HG02759 (cell line): Measurements from ENCODE around the gene ATP2B2.

ENCODE experiments used
- ATAC-seq: cut with Tn5 transposase; IDR thresholded peaks from one replicate; pipeline ENCODE4 v1.9.1; 2021; ENCODE audit warnings: mild to moderate bottlenecking, moderate library complexity; ENCODE audit not compliant: unreplicated experiment

The ATP2B2 gene

GRCh38 chr3:10454907-10455544 lies 50.4 kb downstream of the ATP2B2 start:
- no peak for ATAC-seq

- no peak for ATAC-seq
These were observed 51.8 kb downstream of the ATP2B2 start for GRCh38 chr3:10453431-10454163.

- ATAC-seq = no peak
These were observed 54.6 kb downstream of the ATP2B2 start for GRCh38 chr3:10450494-10451440.

- ATAC-seq = no peak
These were observed 56.0 kb downstream of the ATP2B2 start for GRCh38 chr3:10449436-10449835.

GRCh38 chr3:10448544-10448943 lies 56.8 kb downstream of the ATP2B2 start:
- no peak for ATAC-seq

GRCh38 chr3:10447527-10448260 lies 57.7 kb downstream of the ATP2B2 start:
- ATAC-seq = no peak

- ATAC-seq = no peak
These were observed 58.3 kb downstream of the ATP2B2 start for GRCh38 chr3:10447110-10447509.

GRCh38 chr3:10445561-10446175 lies 59.7 kb downstream of the ATP2B2 start:
- no peak for ATAC-seq

- no peak for ATAC-seq
These were observed 60.9 kb downstream of the ATP2B2 start for GRCh38 chr3:10444511-10444910.

- ATAC-seq = no peak
These were observed 61.3 kb downstream of the ATP2B2 start for GRCh38 chr3:10444110-10444429.

- no peak for ATAC-seq
These were observed 61.9 kb downstream of the ATP2B2 start for GRCh38 chr3:10443272-10444109.

GRCh38 chr3:10442151-10442795 lies 63.1 kb downstream of the ATP2B2 start:
- no peak for ATAC-seq

GRCh38 chr3:10440684-10441083 lies 64.7 kb downstream of the ATP2B2 start:
- no peak for ATAC-seq

- no peak for ATAC-seq
These were observed 66.3 kb downstream of the ATP2B2 start for GRCh38 chr3:10438902-10439610.

GRCh38 chr3:10437995-10438901 lies 67.1 kb downstream of the ATP2B2 start:
- ATAC-seq = no peak

GRCh38 chr3:10437272-10437994 lies 68.0 kb downstream of the ATP2B2 start:
- no peak for ATAC-seq

- ATAC-seq = no peak
These were observed 69.5 kb downstream of the ATP2B2 start for GRCh38 chr3:10435850-10436249.
